ENCODE results near the gene CHFR.
"Not testable (repeated sequence)": the region's sequence is repeated elsewhere in the genome, so short reads cannot be mapped to it uniquely, and the experiment has no call there.

Gene CHFR

DNA sequence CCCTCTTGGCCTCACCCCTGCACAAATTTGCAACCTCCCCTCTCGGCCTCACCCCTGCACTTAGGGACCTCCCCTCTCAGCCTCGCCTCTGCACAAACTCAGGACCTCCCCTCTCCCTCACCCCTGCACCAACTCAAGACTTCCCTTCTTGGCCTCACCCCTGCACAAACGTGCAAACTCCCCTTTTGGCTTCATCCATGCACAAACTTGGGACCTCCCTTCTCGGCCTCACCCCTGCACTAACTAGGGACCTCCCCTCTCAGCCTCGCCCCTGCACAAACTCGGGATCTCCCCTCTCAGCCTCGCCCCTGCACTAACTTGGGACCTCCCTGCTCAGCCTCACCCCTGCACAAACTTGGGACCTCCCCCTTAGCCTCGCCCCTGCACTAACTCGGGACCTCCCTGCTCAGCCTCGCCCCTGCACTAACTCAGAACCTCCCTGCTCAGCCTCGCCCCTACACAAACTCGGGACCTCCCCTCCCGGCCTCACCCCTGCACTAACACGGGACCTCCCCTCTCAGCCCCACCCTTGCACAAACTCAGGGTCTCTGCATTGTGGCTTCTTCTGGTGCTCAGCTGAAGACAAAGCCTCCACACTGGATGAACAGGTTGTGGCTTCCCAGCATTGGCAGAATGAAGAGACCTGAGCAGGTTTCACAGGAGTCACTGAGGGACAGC is 47.7 kb downstream of the CHFR start:
- DNase-seq: no peak

DNA sequence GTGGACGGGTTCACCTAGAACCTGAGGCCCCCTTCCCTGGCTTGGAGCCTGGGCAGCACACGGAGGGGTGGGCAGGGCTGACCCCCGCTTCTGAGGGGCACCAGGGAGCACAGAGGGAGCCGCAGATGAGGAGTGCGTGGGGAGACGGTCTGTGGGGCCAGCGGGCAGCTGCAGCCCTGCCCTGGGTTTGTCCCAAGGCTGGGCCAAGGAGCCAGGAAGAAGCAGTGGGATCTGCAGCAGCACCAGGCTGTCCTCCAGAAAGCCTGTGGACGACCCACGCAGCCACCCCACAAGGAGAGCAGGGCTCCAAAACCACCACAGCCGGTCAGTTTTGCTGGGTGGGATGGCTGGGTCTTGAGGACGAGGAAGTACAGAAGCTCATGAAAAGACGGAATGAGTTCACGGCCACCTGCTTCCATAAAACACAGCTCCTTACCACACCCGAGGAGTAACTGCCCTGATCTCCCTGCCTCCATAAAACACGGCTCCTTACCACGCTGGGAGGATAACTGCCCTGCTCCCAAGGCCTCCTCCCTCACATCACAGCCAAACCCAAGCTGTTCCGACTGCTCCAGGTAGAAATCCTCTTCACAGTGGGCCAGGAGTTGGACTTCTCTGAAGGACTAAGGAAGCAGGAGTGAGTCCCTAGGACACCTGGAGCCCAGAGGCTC is 48.9 kb downstream of the CHFR start:
- DNase-seq: no peak

DNA sequence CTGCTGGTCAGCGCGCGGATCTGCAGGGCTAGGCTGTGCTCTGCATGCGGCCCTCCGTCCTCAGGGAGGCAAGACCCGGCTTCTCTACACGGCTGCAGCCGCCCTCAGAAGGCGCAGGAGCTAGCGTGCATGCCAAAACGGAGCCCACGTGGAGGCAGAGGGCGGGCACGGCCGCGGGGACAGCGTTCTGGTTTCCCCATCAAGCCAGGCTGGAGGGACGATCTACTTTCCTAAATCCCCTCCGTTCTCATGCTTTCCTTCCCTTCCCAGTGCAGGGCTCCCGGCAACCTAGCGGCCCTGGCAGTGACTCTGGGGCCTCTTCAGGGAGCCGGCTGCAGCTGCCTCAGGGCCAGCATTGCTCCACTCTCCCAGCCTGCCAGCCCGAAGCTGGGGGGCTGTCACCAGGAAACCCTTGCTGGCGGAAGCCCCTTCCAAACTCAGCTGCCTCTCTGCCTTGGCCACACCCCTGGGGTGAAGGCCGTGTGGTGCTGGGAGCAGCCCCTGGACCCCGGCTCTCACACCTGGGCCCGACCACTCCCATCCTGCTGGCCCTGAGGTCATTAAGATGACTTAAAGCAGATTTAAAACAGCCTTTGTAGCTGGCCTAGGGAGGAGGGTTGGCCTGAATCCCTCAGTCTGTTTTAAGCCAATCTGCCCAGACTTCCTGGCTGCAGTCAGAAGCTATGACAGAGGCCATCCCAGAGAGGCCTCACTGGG is 49.6 kb downstream of the CHFR start:
- no peak for DNase-seq

DNA sequence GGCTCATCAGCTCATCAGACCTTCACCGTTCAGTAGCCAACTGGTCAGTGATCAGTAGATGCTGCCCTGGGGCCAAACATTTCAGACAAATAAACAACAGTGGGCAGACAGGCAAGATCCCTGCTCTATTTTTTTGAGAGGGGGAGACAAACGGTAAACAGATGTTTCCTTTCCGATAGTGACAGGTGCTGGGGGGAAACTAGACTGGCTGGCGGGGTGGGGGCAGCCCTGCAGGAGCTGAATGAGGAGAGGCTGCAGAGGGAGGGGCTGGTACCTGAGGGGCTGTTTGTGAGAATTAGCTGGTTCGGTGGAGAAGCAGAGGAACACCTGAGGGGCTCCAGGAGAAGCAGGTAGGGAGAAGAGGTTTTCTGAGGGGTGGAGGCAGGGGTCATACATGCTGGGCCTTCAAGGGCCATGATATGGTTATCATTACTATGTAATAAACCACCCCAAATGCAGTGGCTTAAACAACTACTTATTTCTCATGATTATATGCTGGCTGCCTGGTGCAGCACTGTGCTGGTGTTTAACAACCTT is 50.5 kb downstream of the CHFR start:
- no peak for DNase-seq

DNA sequence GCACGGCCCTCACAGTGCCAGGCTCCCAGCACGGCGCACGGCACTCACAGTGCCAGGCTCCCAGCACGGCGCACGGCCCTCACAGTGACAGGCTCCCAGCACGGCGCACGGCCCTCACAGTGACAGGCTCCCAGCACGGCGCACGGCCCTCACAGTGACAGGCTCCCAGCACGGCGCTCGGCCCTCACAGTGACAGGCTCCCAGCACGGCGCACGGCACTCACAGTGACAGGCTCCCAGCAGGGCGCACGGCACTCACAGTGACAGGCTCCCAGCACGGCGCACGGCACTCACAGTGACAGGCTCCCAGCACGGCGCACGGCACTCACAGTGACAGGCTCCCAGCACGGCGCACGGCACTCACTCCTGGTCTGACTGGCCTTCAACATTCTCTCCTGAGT is 51.2 kb downstream of the CHFR start:
- not testable (repeated sequence) for DNase-seq

DNA sequence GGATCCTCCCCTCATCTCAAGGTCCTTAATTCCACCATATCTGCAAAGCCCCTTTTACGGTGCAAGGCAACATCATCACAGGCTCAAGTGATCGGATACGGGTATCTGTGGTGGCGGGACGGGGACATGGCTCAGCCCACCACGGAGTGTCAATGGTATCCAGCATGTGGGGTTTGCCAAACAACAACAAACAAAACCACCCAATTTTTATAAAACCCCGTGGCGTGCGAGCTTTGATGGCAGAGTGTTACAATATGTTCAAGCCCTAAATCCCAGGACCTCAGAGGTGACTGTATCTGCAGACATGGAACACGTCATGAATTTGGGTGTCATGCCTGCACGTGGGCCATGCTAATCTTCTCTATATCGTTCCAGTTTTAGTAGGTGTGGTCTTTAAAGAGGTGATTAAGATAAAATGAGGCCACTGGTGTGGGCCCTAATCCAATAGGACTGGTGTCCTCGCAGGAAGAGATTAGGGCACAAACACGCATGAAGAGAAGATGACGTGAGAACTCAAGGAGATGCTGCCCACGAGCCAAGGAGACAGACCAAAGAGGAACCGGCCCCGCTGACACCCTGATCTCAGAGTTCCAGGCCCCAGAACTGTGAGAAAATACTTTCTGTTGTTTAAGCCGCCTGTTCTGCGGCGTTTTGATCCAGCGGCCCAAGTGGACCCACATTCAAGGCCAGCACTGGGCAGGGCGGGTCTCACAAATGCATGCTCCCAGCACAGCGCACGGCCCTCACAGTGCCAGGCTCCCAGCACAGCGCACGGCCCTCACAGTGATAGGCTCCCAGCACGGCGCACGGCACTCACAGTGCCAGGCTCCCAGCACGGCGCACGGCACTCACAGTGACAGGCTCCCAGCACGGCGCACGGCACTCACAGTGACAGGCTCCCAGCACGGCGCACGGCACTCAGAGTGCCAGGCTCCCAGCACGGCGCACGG is 52.1 kb downstream of the CHFR start:
- DNase-seq: no peak

DNA sequence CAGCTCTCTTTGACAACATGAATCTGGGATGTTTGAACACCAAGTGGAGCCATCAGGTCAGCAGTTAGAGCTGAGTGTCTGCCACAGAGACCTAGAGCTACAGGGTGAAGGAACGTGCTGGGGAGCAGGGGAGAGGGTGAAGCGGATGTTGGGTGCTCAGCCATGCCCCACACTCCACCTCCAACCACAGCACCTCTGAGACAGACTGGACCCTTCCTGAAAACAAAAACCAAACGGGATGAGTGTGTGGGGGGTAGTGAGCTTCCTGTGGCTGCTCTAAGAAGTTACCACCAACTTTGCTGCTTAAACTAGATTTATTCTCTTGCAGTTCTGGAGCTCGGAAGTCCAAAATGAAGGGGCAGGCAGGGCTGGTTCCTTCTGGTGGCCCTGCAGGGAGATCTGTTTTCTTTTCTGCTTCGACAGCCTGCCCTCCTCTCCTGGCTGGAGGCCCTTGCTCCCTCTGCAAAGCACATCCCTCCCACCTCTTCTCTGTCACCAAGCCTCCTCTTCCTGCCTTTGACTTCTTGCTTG is 53.2 kb downstream of the CHFR start:
- DNase-seq: no peak

DNA sequence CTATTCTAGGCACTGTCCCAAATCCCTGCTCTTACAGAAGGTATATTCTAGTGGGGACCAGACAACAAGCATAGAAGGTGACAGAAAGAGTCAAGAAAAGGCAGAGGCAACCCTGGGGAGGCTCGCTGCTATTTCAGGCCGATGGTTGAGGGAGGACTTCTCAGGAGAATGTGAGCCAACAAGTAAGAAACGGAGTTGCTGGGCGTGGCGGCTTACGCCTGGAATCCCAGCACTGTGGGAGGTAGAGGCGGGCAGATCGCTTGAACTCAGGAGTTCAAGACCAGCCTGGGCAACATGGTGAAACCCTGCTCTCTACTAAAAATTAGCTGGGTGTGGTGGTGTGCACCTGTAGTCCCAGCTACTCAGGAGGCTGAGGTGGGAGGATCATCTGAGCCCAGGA is 54.1 kb downstream of the CHFR start:
- no peak for DNase-seq

DNA sequence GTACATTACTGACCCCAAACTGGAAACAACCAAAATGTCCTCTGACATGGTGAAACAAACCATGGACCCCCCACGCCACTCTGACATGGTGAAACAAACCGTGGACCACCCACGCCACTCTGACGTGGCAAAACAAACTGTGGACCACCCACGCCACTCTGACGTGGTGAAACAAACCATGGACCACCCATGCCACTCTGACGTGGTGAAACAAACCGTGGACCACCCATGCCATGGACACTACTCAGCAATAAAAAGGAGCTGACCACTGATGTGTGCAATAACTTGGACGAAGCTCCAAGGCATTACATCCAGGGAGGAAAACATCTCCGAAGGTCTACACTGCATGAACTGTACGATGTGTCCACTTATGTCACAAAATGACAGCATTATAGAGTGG is 55.6 kb downstream of the CHFR start:
- no peak for DNase-seq

DNA sequence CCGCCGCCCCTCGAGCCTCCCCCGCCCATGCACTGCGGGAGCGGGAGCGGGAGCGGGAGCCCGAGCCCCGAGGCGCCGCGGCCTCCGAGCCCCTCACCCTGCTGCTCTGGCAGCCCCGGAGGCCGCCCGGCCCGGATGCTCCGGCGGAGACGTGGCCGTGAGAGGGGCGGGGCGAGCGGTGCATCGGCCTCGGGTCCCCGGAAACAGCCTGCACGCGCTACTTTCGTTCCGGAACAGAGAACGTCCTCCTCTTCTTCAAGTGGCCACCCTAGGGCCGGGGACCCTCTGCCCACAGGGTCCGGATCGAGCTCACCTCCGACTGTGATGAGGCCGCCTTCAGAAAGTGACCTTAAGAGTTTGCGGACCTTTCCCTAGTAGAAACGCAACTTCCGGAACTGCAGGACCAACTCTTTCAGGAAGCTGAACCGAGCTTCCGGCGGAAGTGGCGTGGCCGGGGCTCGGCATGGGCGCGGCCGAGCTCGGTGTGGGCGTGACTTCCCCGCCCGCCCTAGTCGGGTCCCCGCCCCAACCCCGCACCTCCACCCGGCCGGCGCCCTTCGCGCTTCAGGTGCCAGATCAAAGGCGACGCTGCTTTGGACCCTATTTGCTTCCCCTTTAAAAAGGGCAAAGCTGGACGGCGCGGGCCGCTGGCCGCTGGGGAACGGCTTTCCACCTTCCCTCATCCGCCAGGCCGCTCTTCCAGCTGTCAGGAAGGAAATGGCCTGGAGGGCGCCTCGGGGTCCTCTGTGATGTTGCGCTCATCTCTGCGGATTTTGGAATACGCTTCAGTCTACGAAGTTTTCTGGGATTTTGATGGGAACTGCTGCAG is 58.5 kb downstream of the CHFR start, which contains the start of gene GOLGA3:
Gene GOLGA3, minus strand, starts transcription at position 164 of the 829 bp plus-strand sequence. CDS start 6,741 bp downstream, outside the sequence.
- DNase-seq: peak; percentile 58

DNA sequence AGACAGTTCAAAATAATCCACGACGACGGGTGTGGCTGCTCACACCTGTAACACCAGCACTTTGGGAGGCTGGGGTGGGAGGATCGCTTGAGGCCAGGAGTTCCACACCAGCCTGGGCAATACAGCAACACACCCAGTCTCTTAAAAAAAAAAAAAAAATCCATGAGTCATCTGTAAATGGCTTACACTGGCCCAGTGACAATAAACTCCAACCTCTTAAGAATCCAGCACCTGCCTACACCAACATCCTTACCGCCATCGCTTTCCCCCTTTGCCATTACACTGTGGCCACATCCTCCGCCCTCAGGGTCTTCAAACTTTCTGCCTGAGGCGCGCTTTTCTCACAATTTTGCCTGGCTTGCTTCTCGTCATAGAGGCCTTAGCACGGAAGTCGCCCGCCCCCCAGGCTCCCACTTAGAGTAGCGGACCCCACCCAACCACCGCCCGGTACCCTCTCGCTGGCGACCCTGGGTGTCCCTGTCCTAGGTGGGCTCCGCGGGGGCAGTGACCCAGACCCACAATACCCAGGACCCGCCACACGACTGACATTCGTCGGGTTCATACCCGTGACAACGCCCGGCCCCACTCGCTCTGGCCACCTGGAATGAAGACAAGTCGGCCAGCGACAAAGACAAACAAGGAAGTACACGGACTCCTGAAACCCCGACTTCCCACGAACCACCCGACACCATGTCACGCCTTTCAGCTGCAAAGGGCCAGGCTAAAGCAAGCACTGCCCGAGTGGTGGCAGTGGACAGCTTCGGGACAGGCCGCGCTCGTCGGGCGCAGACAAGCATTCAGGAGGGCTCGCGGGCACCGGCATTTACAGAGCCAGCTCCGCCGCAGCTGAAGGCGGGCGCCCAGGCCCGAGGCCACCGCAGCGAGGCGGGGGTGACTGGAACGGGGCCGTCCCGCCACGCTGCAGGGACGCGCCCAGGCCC is 59.4 kb downstream of the CHFR start:
- DNase-seq: no peak

DNA sequence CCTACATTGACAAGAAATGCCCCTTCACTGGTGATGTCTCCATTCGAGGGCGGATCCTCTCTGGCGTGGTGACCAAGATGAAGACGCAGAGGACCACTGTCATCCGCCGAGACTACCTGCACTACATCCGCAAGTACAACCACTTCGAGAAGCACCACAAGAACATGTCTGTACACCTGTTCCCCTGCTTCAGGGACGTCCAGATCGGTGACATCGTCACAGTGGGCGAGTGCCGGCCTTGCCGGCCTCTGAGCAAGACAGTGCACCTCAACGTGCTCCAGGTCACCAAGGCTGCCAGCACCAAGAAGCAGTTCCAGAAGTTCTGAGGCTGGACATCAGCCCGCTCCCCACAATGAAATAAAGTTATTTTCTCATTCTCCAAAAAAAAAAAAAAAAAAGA is 61.5 kb downstream of the CHFR start:
- no peak for DNase-seq

DNA sequence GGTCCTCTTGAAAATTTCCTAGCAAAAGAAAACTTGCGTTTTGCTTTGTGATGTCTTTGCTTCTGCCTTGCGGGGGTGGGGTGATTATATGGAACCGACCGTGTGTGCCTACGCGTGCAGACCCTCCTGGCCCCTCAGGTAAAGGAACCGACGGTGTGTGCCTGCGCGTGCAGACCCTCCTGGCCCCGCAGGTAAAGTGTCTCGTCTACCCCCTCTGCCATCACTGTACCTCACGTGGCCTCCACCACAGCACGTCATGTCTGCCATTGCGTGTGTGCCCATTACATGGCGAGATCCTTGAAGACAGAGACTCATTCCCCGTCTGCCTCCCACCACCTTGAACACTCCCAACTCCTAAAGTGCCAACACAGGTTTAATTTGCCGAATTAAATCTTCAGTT is 62.3 kb downstream of the CHFR start:
- no peak for DNase-seq

DNA sequence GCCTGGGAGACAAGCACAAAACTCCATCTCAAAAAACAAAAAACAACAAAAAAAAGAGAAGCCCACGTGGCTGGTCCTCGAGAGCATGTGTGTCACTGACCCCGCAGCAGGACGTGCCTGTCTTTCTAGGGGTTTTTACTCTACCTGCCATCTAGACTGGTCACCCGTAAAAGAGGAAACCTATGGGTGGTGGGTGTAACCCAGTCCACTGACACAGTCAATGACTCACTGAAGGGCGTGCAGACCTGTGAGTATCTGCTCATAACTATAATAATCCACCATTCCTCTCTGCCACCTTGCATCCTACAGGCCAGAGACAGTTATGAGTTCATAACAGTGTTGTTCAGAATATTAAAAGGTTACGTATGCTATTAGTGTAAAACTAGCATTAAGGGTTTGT is 63.4 kb downstream of the CHFR start:
- no peak for DNase-seq

DNA sequence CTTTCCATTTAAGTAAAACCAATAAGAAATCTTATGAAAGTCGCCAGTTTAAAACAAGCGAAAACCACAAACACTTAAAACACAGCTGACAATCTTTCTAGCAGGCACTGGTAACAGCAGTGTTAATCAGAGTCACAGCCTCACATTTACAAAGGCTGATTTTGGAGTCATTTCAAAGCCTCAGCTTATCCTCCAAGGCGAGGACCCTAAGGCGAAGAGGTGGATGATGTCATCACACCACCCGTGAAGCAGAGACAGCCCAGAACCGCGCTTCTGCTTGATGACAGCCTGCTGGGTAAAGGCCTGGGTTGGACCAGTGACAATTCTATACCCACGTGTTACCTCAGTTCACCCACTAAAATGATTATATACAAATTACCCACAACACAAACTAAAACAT is 68.8 kb downstream of the CHFR start:
- DNase-seq: no peak

DNA sequence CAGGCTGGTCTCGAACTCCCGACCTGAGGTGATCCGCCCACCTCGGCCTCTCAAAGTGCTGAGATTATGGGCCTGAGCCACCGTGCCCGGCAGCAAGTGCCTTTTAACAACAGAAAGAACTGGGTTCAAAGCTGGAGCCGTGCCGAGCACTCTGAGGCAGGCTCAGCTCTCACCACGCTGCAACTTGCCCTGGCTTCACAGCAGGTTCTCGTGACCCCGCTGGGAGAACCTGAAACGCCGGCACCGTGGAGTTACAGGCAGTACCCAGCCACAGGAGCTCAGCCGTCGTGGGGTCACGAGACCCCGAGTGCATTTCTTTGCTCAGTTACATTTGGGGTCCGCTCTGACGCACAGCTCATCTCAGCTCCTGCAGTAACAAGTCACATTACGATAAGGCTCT is 73.2 kb downstream of the CHFR start:
- no peak for DNase-seq

DNA sequence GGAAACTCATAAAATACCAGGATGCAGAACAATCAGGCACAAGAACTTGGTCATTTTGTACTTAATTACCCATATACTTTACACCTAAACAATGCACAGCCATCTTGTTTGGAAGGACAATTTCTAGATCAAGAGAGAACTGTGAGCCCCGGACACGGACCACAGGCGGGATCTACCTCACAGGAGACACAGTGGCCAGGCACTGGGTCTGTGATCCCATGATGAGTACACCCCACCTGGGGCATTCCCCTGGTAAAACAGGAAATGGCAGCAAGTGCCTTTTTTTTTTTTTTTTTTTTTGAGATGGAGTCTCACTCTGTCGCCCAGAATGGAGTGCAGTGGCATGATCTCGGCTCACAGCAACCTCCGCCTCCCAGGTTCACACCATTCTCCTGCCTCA is 74.0 kb downstream of the CHFR start:
- DNase-seq: no peak

DNA sequence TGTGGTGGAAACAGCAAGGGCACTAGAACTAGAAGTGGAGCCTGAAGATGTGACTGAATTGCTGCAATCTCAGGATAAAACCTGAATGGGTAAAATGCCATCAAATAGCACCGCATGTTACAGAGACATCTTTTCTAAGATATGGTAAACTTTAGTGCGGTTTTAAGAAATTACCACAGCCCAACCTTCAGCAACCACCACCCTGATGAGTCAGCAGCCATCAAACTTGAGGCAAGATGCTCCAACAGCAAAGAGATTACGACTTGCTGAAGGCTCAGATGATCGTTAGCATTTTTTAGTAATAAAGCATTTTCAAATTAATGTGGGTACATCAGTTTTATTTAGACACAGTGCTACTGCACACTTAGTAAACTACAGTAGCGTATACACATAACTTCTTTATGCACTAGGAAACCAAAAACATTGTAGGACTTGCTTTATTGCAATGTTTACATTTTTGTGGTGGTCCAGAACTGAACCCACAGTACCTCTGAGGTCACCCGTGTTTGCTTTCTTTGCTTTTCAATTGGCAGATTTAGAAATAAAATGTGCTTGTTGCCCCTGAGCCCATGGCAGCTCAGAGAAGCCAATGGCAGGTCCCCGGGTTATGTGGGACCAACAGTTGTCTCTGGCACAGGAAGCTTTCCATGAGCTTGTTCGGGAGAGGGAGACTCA is 74.6 kb downstream of the CHFR start:
- DNase-seq: no peak

DNA sequence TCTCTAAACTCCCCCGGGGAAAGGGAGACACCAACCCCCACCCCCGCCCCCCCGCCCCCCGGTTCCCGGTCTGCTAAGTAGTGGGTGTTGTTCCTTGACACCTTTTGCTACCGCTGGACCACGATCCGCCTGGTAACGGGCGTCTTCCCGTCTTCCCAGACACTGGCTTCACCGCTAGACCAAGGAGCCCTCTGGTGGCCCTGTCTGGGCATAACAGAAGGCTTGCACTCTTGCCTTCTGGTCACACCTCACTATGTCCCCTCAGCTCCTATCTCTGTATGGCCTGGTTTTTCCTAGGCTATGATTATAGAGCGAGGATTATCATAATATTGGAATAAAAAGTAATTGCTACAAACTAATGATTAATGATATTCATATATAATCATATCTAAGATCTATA is 78.0 kb downstream of the CHFR start:
- DNase-seq: not testable (repeated sequence)
